GM19438 (cell line): ENCODE data around the gene CCM2.
"Not testable (repeated sequence)": the region's sequence is repeated elsewhere in the genome, so short reads cannot be mapped to it uniquely, and the experiment has no call there.

Source experiments
- ATAC-seq: cut with Tn5 transposase; IDR thresholded peaks from one replicate; pipeline ENCODE4 v1.9.1; 2021; ENCODE audit warnings: low read depth; ENCODE audit not compliant: unreplicated experiment

The CCM2 gene

GRCh38 chr7:44995555-44996493 lies 4.2 kb upstream of the CCM2 start:
- ATAC-seq: no peak

GRCh38 chr7:44998153-44998871 lies 1.7 kb upstream of the CCM2 start:
- no peak for ATAC-seq

DNA sequence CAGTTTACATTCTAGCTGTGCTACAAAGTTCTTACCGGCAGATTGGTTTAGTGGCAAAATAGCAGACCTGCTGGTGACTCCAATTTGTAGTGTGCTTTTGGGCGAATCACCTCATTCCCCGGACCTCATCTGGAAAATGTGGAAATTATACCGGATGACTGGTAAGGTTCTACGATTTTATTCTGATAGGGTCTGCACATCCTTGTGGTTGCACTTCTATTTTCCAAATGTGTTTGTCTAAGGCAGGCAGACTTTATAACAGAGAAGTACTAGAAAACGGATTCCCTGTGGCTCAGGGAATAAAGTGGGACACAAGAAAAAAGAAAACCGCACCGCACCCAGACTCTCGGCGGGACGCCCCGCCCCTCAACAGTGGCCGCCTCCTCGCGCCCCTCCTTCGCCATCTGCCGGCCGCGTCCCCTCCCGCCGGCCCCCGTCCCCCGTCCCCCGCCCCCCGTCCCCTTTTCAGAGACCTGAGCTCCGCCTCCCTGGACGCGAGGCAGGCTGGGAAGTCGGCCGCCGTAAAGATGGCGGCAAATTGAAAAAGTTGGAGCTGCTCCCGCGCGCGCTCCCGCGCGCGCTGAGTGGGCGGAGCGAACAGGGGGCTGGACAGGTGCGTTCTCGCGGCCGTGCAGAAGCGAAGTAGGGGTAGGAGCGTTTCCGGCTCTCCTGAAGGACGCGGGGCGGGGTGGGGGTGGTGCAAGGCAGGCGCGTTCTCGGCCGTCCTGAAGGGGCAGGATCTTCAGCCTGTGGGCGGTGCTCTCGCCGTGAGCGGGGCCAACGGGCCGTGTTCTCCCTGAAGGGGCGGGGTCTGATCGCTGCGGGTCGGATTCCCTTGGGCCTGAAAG lies 532 bp upstream of the CCM2 start:
- peak; percentile 67 for ATAC-seq

- no peak for ATAC-seq
Observed at GRCh38 chr7:45001138-45001694, 1.2 kb downstream of the CCM2 start.

- no peak for ATAC-seq
Observed at GRCh38 chr7:45001826-45002225, 1.8 kb downstream of the CCM2 start.

DNA sequence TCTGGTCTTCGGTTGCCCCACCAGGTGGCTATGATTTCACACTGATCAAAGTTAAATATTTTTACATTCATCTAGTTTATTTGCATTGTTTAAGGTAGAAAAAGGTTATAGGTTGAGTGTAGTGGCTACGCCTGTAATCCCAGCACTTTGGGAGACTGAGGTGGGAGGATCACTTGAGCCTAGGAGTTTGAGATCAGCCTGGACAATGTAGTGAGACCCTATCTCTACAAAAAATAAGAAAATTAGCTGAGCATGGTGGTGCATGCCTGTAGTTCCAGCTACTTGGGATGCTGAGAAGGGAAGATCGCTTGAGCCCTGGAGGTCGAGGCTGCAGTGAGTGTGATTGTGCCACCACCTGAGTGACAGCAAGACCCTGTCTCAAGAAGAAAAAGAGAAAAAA lies 3.8 kb downstream of the CCM2 start:
- no peak for ATAC-seq

DNA sequence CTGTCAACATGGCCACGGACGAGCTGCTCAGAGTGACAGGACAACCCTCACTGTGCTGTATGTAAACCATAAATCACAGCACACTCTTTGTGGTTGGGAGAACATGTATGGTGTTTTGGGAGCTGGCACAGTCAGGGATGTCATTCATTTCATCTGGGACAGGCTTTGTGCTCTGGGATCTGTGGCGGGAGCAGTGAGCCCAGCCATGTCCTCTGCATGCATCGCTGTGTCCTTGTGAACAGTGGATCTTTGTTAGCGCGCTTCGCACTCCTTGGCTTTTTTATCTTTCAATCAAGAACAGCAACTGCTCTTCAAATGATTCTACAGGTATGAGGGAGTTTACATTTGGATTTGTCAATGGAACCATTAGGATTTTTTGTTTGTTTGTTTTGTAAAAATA lies 7.1 kb downstream of the CCM2 start:
- no peak for ATAC-seq

GRCh38 chr7:45007571-45008328 lies 7.7 kb downstream of the CCM2 start:
- ATAC-seq: peak; percentile 60

DNA sequence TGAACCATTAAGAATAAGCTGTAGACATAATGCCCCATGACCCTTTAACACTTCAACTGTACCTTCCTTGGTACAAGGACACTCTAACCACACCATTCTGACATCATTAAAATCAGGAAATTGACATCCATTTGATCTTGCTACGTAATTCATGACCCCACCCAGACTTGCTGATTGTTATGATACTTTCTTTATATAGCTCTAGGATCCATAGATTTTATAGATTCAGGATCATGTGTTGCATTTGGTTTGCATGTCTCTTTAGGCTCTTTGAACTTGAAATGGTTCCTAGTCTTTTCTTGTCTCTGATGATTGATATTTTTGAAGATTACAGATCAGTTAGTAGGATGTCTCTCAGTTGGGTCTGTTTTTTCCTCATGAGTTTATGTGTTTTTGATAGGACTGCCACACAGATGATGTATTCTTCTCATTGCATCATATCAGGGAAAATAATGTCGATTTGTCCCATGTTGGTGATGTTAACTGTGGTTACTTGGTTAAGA lies 13.5 kb downstream of the CCM2 start:
- no peak for ATAC-seq

DNA sequence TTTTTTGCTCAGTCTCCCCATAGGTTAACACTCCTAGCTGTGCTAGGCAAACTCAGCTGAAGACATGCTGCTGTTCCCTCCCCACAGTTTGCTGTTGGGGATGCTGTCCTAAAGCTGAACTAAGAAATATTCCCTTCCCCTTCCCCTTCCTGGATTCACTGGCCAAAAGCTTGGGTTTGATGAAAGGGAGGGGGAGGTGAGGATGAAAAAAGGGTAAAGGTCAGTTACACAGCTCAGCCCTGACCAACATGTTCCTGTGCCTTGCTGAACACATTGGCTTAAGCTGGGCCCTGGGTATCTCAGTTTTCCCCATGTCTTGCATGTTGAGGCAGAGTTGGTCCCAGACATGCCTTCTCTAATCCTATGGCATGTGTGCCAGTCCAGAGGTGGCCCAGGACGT lies 15.3 kb downstream of the CCM2 start:
- no peak for ATAC-seq

- no peak for ATAC-seq
Observed at GRCh38 chr7:45017253-45017652, 17.3 kb downstream of the CCM2 start.

- ATAC-seq: no peak
Observed at GRCh38 chr7:45020915-45021314, 20.9 kb downstream of the CCM2 start.

DNA sequence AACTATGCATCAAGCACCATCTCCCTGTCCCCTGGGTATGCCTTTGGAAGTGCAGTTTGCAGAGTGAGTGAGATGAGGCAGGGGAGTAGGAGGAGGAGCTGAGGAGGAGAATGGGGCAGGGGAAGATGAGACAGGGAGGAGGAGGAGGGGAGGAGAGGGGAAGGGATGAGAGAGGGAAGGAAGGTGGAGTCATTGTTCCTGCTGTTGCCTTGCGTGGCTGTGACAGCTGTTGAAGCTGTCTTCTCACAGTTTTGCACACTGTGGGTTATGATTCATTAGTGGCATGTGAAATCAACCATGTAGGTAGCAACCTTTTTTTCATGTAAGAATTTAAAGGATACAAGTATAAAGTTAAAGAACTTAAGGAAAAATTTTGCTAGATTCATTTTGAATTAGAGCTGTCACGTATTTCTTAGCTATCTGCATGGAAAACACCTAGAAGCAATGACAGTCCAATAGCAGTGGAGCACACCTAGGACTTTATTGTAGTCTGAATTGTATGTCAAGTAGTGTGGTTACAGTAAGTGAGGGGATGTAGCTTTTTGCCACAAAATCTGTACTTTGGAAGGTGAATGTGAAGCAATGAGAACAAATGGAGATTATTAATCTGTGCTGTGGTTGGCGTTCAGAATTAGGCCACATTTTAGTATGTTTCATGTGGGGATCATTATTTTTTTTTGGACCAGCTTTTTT lies 21.7 kb downstream of the CCM2 start:
- ATAC-seq: no peak

DNA sequence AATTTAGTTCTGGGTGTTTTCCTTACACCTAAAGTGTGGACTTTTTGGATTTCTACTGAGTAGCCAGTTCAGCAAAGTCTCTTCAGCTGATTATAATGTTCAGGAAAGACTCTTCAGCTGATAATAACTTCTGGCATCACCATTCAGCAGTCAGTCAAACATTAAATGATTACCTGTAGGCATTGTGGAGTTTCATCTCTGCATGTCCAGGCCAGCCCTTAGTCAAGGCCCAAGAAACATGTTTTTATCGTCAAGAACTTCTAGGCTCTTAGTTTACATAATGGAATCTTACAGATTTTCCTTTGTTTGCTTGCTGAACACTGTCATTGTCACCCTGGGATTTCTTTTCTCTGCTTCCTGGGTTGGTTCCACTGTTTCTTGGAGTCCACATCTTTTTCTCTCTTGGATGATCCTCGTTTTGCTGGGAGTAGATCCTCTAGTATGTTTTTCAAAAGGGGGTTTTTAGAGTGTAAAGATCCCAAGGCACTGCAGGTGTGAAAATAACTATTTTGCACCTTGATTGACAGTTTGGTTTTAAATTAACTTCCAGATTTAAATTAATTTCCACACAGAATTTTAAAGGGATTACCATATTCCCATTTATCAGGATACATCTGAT lies 24.2 kb downstream of the CCM2 start:
- ATAC-seq: no peak

- ATAC-seq: not testable (repeated sequence)
Observed at GRCh38 chr7:45025473-45025872, 25.5 kb downstream of the CCM2 start.

DNA sequence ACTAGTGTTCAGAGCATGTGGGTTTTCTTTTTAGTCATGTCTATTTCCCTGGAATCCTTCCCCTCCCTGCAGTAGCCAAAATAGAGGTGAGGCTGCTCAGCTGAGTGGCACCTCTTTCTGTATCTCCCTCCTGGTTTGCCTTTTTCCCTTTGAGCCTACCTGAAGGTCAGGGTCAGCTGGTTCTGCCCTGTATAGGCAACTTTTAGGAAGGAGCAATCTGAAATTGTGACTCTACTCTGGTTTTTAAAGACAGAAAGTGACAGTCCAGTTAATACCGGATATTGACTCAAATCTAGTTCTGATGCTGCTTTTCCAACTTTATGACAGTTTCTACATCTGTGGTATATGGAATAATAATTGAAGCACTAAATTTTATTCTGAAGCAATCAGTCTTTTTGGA lies 26.0 kb downstream of the CCM2 start:
- no peak for ATAC-seq

GRCh38 chr7:45026984-45027773 lies 27.2 kb downstream of the CCM2 start:
- ATAC-seq: no peak

- no peak for ATAC-seq
Observed at GRCh38 chr7:45027774-45028114, 27.7 kb downstream of the CCM2 start.
